Suppressor macrophage treated with lipopolysaccharide for 4 hours (primary cell): ENCODE measurements around the gene ADCYAP1R1.
A peak's percentile ranks its signal among the peaks of the same experiment; 100 is the strongest.

Source experiments
- DNase-seq: peaks from one replicate; pipeline ENCODE4 v3.0.0-alpha.2; 2020

ADCYAP1R1 gene

GRCh38 chr7:31051598-31052486, at the start of gene ADCYAP1R1:
ADCYAP1R1 (plus strand) TSS chr7:31052308; CDS start chr7:31063265, 10,957 bp downstream.
- DNase-seq, result no peak

GRCh38 chr7:31003097-31003496, 49.0 kb upstream of the ADCYAP1R1 start:
- DNase-seq, result no peak

GRCh38 chr7:31003721-31004120, 48.4 kb upstream of the ADCYAP1R1 start:
- DNase-seq, result no peak

DNA sequence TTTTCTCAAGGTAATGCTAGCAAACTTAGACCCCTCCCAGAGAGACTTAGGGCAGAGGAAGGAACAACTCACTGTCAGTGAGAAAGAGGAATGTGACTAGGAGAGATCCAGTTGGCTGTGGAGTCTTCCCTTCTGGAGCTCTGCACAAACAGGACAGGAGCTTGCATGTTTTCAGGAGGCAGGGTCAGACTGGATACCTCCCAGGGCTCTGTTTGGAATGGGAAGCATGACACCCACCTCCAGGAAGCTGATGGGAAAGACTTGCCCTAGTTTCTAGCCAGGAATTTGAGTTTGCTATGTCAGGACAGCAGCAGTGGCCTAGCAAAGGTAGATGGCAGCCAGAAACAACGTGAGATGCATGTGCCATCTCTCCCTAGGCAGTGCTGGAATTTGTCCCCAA, 47.7 kb upstream of the ADCYAP1R1 start:
- DNase-seq, result no peak

DNA sequence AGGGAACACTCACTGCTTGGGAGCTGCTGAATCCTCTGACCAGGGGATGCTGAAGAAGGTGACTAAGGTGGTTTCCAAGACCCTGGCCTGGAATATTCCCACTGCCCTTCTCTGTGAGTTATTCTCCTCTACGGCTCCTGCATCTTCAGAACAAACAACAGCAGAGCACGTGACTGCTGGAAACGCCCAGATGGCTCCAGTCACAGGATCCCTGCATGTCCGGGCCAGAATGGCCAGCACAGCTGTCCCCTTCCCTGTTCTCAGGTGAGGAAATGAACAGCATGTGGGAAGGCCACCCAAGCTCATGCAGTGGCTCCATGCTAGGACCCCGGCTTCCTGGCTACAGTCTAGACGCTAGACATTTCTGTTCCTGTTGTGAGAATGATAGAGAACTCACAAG, 45.3 kb upstream of the ADCYAP1R1 start:
- no peak for DNase-seq

DNA sequence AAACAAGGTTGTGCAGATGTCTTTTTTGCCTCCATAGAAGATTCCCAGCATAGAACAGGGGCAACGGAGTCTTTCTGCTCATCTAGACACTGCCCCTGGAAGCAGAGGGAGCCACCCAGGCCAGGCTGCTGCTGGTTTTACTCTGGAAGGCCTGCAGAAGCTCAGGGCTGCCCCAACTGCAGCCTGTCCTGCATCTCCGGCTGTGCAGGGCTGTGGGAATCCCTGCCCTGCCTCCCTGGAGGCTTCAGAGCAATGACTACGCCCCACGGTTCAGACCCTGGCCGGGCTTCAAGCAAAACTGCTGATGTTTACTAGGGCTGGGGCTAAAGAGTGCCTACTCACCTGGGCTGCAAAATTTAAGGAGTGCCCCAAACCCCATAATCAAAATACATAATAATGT, 44.5 kb upstream of the ADCYAP1R1 start:
- DNase-seq, result no peak

GRCh38 chr7:31014826-31015225, 37.3 kb upstream of the ADCYAP1R1 start:
- DNase-seq, result no peak

- peak; percentile 16 for DNase-seq
Observed at GRCh38 chr7:31017032-31017675, 35.0 kb upstream of the ADCYAP1R1 start.

- no peak for DNase-seq
Observed at GRCh38 chr7:31017721-31018120, 34.4 kb upstream of the ADCYAP1R1 start.

GRCh38 chr7:31019509-31019908, 32.6 kb upstream of the ADCYAP1R1 start:
- DNase-seq, result no peak

- DNase-seq, result no peak
Observed at GRCh38 chr7:31020161-31020560, 31.9 kb upstream of the ADCYAP1R1 start.

- DNase-seq, result no peak
Observed at GRCh38 chr7:31020652-31021051, 31.5 kb upstream of the ADCYAP1R1 start.

DNA sequence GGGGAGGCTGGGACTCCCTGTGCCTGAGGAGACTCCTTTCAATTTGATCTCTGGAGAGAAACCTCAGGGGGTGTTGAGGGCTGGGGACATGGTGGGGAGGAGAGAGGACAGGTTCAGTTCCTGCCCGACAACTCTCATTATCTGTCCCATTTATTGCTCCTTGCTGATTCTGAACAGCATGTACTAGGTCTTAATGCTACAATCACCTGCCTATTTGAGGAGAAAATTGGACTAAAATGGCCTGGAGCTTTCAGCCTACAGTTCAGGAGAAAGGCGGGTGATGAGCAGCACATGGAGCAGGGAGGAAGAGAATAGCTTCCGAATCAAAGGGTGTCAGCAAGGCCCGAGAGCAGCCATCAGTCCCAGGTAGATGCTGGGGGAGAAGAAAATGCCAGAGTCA, 30.0 kb upstream of the ADCYAP1R1 start:
- DNase-seq, result no peak

DNA sequence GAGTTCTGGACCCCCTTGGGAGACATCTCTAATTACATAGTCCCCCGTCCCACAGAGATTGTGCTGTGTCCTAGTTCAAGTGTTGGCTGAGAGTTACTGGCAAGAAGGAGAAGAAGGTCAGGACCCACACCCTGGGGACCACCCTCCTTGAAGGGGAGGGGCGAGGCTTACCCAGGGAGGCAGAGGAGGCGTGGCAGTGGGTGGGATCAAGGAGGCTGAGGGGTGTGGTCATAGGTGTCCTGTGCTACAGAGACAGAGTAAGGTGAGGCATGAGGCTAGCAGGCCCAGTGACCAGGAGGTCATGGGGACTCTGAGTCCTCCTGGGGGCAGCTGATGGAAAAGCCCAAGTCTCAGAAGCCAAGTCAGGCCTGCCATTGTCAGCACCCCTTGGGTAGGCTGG, 29.4 kb upstream of the ADCYAP1R1 start:
- no peak for DNase-seq

DNA sequence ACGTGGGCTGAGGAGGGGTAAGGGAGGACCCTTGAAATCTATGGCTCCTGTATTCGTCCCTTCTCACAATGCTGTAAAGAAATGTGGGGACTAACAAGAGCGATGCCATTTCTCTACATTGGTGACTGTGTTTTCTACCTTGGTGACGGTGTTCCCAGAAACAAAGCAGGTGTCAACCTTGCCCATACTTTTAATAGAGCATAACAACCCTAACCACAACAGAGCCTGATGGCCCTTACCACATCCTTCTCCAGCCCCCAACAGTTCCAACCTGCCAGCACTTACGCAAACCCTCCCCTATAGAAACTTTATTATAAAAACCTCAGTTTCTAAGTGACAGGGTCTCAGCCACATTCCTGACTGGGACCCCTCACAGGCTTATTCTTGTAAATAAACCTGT, 28.2 kb upstream of the ADCYAP1R1 start:
- no peak for DNase-seq

DNA sequence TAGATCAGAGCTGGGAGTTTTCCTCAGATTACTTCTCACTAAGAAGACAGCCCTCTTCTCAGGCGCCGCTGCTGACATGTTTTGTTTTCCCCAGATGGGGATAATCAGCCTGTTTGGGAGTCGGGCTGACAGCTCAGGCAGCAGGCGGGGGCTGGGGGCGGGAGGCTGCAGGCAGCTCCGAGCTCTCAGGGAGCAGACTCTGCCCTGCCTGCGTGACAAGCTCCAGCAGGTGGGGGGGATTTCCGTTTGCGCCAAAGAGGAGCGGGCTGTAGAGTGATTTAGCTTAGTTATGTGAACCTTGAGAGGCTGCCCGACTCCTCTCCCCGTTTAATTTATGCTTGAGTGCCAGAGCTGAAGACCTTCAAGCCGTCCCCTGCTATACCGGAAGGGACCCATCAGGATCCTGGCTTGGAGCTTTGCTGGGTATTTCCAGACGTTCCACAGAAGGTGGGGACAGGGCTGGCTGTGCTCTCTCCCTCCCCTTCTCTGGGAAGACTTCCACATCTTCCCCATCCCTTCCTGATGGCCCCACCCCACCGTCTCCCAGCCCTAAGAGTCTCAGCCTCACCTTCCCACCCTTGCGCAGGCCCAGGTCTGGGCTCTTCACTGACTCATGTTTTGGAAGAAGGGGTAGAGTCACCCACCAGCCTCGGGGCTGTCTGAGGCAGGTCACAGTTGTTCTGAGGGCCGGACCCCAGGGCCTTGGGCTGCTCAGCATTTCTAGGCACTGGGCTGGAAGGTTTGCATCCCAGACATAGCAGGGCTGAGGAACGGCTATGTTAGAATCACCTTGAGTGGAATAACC, 24.7 kb upstream of the ADCYAP1R1 start:
- no peak for DNase-seq

- DNase-seq, result no peak
Observed at GRCh38 chr7:31028006-31028405, 24.1 kb upstream of the ADCYAP1R1 start.

- DNase-seq, result no peak
Observed at GRCh38 chr7:31028417-31028992, 23.6 kb upstream of the ADCYAP1R1 start.

DNA sequence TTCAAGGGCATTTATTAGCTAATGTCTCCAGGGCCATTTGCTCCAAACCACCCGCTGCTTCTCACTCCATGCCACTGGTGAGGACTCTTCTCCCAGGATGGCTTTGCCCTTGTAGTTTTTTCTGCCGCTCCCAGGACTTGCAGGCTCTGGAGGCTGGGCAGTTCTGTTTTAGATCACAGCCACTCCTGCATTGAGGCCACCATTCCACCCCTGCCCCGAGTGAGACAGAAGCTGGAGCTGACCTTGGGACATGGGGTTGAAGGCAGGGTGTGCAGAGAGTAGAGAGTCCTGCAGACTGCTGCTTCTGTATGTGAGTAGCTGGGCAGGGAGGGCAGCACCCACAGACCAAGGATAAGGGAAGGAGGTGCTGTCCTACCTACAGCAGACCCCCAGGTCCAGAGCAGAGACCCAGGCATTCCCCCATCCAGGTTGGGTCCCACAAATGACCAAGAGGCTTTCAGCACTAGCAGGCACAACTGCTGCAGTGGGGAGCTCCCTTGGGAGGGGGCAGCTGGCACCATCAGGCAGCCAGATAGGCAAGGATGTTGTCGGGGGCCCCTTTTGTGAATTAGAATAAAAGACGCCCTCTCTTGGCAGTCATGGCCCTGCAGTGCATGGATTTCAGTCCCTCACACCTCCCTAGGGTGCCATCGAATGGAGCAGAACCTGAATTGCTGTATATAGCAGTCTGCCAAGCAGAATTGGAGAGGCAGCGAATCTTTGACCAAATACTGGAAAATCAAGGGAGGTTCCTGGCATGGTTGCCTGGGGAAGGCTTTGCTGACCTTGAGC, 22.7 kb upstream of the ADCYAP1R1 start:
- DNase-seq, result no peak

- no peak for DNase-seq
Observed at GRCh38 chr7:31033674-31034300, 18.3 kb upstream of the ADCYAP1R1 start.

DNA sequence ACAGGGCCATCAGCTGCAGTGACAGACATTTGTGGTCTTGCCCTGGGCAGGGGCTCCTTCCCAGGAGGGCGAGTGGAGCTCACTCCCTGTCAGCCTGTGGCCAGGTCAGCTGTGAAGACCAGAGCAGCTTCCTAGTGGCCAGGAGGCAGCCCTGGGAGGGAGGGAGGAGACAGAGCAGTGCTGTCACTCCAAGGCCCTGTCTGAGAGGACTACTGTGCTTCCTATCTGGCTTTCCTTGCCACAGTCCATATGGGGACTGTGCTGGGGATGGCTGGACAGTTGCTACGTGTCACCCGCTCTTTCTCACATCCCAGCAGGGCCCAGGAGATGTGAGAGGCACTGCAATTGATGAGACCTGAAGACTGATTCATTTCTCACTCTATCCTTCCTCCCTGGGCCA, 15.2 kb upstream of the ADCYAP1R1 start:
- no peak for DNase-seq

DNA sequence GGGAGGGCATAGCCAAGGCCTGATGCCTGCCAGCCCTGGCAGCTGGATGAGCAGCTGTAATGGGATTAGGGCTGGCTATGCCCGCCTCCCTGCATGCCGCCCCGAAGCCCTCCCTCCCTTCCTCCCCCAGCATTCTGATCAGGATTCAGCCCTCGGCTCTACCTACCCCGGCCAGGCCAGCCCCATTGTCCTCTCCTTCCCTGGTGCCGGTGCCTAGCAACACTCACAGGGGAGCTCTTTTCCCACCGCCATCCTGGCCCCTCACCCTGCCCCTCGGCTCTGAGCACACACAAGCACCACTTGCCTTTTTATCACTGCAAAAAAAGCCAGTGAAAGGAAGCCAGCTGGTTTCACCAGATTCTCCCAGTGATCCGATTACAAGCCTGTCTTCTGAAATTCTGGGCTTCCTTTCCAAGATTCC, 9.0 kb upstream of the ADCYAP1R1 start:
- no peak for DNase-seq
